NB4 (cell line): ENCODE measurements around the gene KAT7.
A peak's percentile ranks its signal among the peaks of the same experiment; 100 is the strongest.

Experiments used
- CTCF ChIP-seq: IDR thresholded peaks from one replicate; pipeline ENCODE4 v1.5.1; 2012; ENCODE audit warnings: low read depth, low read length
- POLR2A ChIP-seq: IDR thresholded peaks from 2 replicates; pipeline ENCODE4 v1.6.1; 2011; ENCODE audit warnings: mild to moderate bottlenecking; ENCODE audit not compliant: insufficient read length; ENCODE audit errors: extremely low read depth

DNA sequence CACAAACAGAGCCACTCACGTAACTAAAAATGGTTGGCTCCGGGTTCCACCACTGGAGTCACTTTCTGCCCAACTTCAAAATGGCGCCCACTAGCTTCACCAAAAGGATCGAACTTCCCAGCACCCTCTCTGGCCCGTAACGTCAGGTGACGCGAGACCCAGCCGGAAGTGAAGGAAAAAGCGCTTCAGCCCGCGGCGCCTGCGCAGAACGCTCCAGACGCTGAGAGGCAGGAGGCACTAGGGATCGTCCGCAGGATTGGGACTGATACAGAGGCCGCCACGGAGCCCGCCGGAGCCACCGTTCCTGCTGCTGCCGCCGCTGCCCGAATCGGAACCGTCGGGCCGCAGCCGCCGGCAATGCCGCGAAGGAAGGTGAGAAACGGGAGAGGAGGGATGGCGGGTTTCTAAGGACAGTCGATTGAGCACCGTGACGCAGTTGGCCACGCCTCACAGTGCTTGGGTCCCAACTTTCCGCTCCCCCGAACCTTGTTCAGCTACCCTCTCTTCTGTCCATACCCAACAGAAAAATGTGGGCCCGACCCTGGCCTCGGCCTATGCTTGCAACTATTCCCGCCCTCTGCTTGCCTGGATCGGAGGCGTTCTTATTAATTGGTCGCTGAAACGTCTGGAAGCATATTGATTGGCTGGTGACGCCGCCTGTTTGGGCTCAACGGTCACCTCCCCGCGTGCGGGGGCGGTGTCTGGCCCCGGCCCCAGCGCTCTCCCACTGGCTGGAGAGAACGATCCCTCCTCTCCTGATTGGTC is at the start of gene KAT7:
- peak; percentile 94 for TF ChIP-seq POLR2A
- TF ChIP-seq CTCF, result no peak
